Measurements from ENCODE around the gene GALNT10. TPM values are rescaled to one million over a fixed set of nuclear protein-coding genes. Genes with fewer than 3 reads are reported as not detected.

The GALNT10 gene
- total and polyA plus RNA-seq, 2 of the 8 experiments (the other 6 are each of a cell fraction or from before 2014, with no cell fraction given), result 4.6 to 15.5 TPM

GRCh38 chr5:154466671-154467070, 276.1 kb downstream of the GALNT10 start:
- H3K14ac ChIP-seq (ENCODE audit: insufficient read length), result no peak overlapping the region
- no peak overlapping the region for H3K56ac ChIP-seq (replicated peaks; ENCODE audit: insufficient read length, low read depth, low read length)
- no peak overlapping the region for H3K9ac ChIP-seq (replicated peaks in 1 of 4; ENCODE audit: extremely low read depth in 1 of 4, low read depth in 3 of 4, low read length in 3 of 4)
- no peak overlapping the region for H4K91ac ChIP-seq (replicated peaks; ENCODE audit: insufficient read length, low read length)
- H3K27me3 ChIP-seq (replicated peaks in 1 of 4; ENCODE audit: control insufficient read depth in 3 of 4, extremely low read depth in 1 of 4, insufficient read depth in 3 of 4, low read length in 3 of 4), result peaks cover 28 to 45% (median 39%) of the 10 kb centered on the region in 4 experiments
- H3K27ac ChIP-seq (ENCODE audit: low read depth, low read length), result no peak overlapping the region
- H4K5ac ChIP-seq (ENCODE audit: insufficient read length, low read depth, low read length), result no peak overlapping the region
- H3K9me3 ChIP-seq (ENCODE audit: insufficient read depth in 2 of 2, low read depth in 1 of 2, low read length in 1 of 2), result no peaks in the 10 kb centered on the region
- H3K4me1 ChIP-seq (replicated peaks in 1 of 4; ENCODE audit: control insufficient read depth in 3 of 4, insufficient read depth in 4 of 4, low read length in 3 of 4), result peaks cover 0 to 4% (median 1%) of the 10 kb centered on the region in 4 experiments; a peak in 2 of 7 replicates
- no peak overlapping the region for H2AK5ac ChIP-seq (ENCODE audit: low read depth, low read length)
- no peaks in the 10 kb centered on the region for H3K23me2 ChIP-seq (ENCODE audit: low read depth, low read length)
- H3K79me2 ChIP-seq (ENCODE audit: control insufficient read depth in 1 of 2, insufficient read depth in 2 of 2, low read length in 2 of 2), result no peaks in the 10 kb centered on the region
- H2BK5ac ChIP-seq (ENCODE audit: low read depth, low read length), result no peak overlapping the region
- no peak overlapping the region for H2AFZ ChIP-seq (ENCODE audit: low read length)
- H3K4me2 ChIP-seq (ENCODE audit: insufficient read depth in 1 of 2, low read depth in 2 of 2, low read length in 2 of 2), result no peak overlapping the region
- peaks cover 0 to 2% of the 10 kb centered on the region in 2 experiments for H4K20me1 ChIP-seq (replicated peaks in 1 of 2; ENCODE audit: control insufficient read depth in 1 of 2, insufficient read depth in 2 of 2, low read length in 2 of 2)
- 84% methylated on average over 5 of the region's 5 CpGs; no CpG with 5 or more reads in 1 of the 2 experiments for WGBS, 2 experiments (ENCODE audit: extremely low coverage in 1 of 2, insufficient coverage in 1 of 2, insufficient read length in 1 of 2, insufficient replicate concordance in 2 of 2, low coverage in 1 of 2, low lambda C conversion rate in 2 of 2, missing lambda C conversion rate in 1 of 2)
- no peaks in the 10 kb centered on the region for H3K36me3 ChIP-seq (ENCODE audit: control insufficient read depth in 2 of 4, insufficient read depth in 4 of 4, low read length in 3 of 4)
- no peak overlapping the region for H2BK15ac ChIP-seq (ENCODE audit: low read length)
- ChIA-PET POLR2A (ENCODE audit: partially characterized antibody) (no interaction called here), CTCF (ENCODE audit: partially characterized antibody) (interaction anchor here (0.7 to 16.1 kb wide), 34 partner anchors 11 to 492 kb away, joined by 3 to 273 read pairs (median 6); partner anchors contain the start of gene HAND1)
- no peak overlapping the region for H4K8ac ChIP-seq (ENCODE audit: extremely low read depth, insufficient read depth, low read length)
- H3K4me3 ChIP-seq (ENCODE audit: extremely low read depth in 1 of 4, insufficient read depth in 2 of 4, low read depth in 3 of 4, low read length in 4 of 4), result no peak overlapping the region
- DNase-seq (ENCODE audit: low read depth in 1 of 2, low spot score in 2 of 2) (no peak), FAIRE-seq (no peak)
- H3K79me1 ChIP-seq (ENCODE audit: low read depth, low read length), result no peaks in the 10 kb centered on the region
- H2BK120ac ChIP-seq (replicated peaks; ENCODE audit: low read depth, low read length), result no peak overlapping the region
- H3K23ac ChIP-seq (ENCODE audit: insufficient read length), result no peak overlapping the region
- no peak overlapping the region for H2BK20ac ChIP-seq (ENCODE audit: low read length)
- no peak overlapping the region for H3K4ac ChIP-seq (replicated peaks; ENCODE audit: insufficient read length, low read depth, low read length)
- no peak overlapping the region for H3K18ac ChIP-seq (ENCODE audit: extremely low read depth, low read length)
- H2BK12ac ChIP-seq (ENCODE audit: low read depth, low read length), result no peak overlapping the region
- no peak for TF ChIP-seq SIX5 (IDR thresholded peaks at IDR 0.05; ENCODE audit: low read depth, low read length)
- TF ChIP-seq GTF2F1 (IDR thresholded peaks at IDR 0.05; ENCODE audit: borderline replicate concordance, low read depth, low read length), result no peak
- no peak for TF ChIP-seq HDAC2 (IDR thresholded peaks at IDR 0.05; ENCODE audit: borderline replicate concordance in 1 of 2, low read depth in 2 of 2, low read length in 2 of 2)
- TF ChIP-seq EGR1 (IDR thresholded peaks at IDR 0.05; ENCODE audit: borderline replicate concordance, low read depth, low read length), result no peak
- no peak for TF ChIP-seq RFX5 (IDR thresholded peaks at IDR 0.05; ENCODE audit: borderline replicate concordance, low read depth, low read length)
- no peak for TF ChIP-seq BCL11A (IDR thresholded peaks at IDR 0.05; ENCODE audit: low read depth in 2 of 2, low read length in 2 of 2)
- no peak for TF ChIP-seq CEBPB (IDR thresholded peaks at IDR 0.05; ENCODE audit: low read depth, low read length)
- TF ChIP-seq EP300 (IDR thresholded peaks at IDR 0.05; ENCODE audit: borderline replicate concordance in 1 of 2, low read depth in 2 of 2, low read length in 2 of 2), result no peak
- TF ChIP-seq NRF1 (IDR thresholded peaks at IDR 0.05; ENCODE audit: low read depth, low read length), result no peak
- TF ChIP-seq TAF1 (IDR thresholded peaks at IDR 0.05; ENCODE audit: low read depth, low read length), result no peak
- no peak for TF ChIP-seq YY1 (IDR thresholded peaks at IDR 0.05; ENCODE audit: low read depth, low read length)
- no peak for TF ChIP-seq CREB1 (IDR thresholded peaks at IDR 0.05)
- no peak for TF ChIP-seq ZNF274 (IDR thresholded peaks at IDR 0.05; ENCODE audit: borderline replicate concordance, extremely low read depth, low read length)
- TF ChIP-seq SP2 (IDR thresholded peaks at IDR 0.05; ENCODE audit: low read length), result no peak
- TF ChIP-seq HDAC6 (IDR thresholded peaks at IDR 0.05; ENCODE audit: low read depth, low read length), result no peak
- no peak for TF ChIP-seq TCF12 (IDR thresholded peaks at IDR 0.05; ENCODE audit: low read depth, low read length)
